Measurements from ENCODE around the gene LZTS3. TPM values are rescaled to one million over a fixed set of nuclear protein-coding genes. Genes with fewer than 3 reads are reported as not detected.

The LZTS3 gene
- total and polyA plus RNA-seq, 4 donors: 3.3 to 9.9 (median 8.0) TPM

DNA sequence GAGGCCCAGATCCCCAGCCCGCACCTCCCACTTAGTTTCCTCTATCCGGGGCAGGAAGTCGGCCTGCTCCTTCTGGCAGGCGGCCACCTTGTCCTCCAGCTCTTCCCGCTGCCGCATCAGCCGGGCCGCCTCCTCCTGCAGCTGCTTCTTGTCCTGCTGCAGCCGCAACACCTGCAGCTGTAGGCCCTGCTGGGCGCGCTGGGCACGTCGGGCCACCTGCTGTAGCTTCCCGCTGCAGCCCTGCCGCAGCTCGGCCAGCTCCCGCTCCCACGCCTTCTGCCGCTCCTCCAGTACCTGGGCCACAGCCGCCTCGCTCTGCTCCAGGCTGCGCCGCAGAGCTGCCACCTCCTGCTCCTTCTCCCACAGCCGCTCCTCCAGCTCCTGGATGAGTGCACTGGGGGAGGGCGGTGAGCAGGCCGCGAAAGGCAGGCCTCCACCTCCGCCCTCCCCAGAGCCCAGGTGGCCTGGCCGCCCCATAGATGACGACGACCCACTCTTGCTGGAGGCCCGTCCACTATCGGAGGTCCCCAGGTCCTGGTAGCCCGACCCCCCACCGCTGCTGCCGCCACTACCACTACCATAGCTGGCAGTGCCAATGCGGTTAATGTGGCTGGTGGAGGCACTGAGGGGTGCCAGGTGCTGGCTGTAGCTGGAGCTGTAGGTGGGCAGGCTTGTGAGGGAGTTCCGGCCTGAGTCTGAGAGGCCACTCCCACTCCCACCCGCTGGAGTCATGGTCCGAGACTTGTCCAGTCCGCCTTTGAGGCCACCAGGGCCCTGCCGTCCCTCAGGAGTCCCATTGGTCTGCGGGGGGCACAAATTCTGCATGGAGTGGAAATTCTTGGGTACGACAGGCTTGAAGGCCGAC, 7.6 kb downstream of the LZTS3 start:
- WGBS, 2 donors: 90 to 92% methylated on average over 44 to 45 of the region's 45 CpGs
- no peak for ATAC-seq (ENCODE audit: low FRiP score)
- no peaks in the 10 kb centered on the region for H3K27me3 ChIP-seq (ENCODE audit: control insufficient read depth in 1 of 2, insufficient read depth in 2 of 2, low read length in 1 of 2)
- intact Hi-C loops (cut with DNase I): no loop called here
- DNase-seq: peak; percentile 68 to 75
- no peak overlapping the region for H3K27ac ChIP-seq (ENCODE audit: low read depth in 1 of 2, low read length in 2 of 2)
- no peaks in the 10 kb centered on the region for H3K4me1 ChIP-seq (ENCODE audit: control insufficient read depth in 1 of 2, insufficient read depth in 2 of 2, low read length in 2 of 2)
- H3K36me3 ChIP-seq (ENCODE audit: control insufficient read depth in 1 of 2, insufficient read depth in 2 of 2, low read length in 1 of 2): no peaks in the 10 kb centered on the region
- no peak overlapping the region for H3K4me3 ChIP-seq (ENCODE audit: low read length in 2 of 2)
- no peaks in the 10 kb centered on the region for H3K9me3 ChIP-seq (ENCODE audit: control insufficient read depth, low read length)

DNA sequence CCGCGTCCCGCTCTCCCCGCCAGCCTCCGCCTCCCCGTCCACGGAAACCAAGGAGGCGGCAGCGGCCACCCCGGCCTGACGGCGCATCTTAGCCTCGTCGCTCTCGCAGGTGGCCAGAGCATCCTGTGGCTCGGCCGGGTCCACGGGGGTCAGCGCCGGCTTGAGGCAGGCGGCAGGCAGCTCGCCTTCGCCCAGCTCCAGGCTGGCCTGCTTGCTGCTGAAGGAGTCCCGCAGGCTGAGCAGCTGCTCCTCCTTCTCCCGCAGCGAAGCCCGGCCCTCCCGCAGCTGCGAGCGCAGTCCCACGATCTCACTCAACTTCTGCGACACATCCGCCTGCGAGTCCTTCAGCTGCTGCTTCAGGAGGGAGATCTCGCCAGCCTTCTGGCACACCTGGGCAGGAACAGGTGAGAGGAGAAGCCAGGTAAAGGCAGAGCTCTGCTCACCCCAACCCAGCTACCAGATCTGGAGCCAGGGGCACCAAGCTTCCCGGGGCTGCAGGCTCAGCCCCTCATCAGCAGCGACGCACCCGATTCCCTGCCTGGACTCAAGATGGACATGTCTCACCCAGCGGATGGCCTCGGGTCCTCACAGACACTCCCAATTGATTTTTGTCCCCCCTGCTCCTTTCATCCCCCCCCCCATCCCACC, 8.5 kb downstream of the LZTS3 start:
- 86% methylated on average over 39 to 41 of the region's 41 CpGs for WGBS, 2 donors

DNA sequence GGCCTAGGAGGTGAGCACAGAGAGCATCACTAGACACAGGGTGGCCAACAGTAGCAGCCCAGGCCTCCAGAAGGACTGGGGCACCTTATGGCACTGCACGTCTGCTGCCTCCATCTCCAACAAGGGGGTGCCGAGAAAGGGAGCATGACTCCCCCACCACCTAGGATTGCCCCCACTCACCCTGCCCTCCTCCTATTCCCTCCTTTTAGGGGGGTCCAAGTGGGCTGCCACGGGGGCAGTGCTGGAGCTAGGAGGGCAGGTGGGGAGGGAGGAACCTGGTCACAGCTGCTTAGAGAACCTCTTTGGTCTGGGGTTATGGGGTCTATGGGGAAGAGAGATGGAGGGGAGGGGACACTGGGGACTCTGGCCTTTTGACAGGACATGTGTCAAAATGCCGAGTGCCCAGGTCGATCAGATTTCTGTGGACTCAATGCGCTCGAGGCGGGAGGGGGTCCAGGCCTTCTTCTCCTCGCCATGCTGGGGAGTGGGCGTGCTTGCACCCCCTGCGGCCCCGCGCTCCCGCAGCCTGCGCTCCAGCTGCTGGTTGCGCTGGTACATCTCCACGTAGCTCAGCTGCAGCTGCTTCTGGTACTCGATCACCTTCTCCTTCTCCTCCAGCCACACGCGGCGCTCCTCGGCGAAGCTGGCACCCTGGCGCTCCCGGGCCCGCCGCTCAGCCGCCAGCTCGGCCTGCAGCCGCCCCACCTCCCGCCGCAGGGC, 9.1 kb downstream of the LZTS3 start:
- no peak overlapping the region for H3K4me3 ChIP-seq (ENCODE audit: low read length in 2 of 2)
- 85 to 87% methylated on average over 31 to 32 of the region's 32 CpGs for WGBS, 2 donors
- ATAC-seq (ENCODE audit: low FRiP score) (no peak), DNase-seq (peak in 1 of 2 donors; percentile 61)
- H3K27ac ChIP-seq (ENCODE audit: low read depth in 1 of 2, low read length in 2 of 2): no peak overlapping the region
- no peaks in the 10 kb centered on the region for H3K27me3 ChIP-seq (ENCODE audit: control insufficient read depth in 1 of 2, insufficient read depth in 2 of 2, low read length in 1 of 2)
- H3K9me3 ChIP-seq (ENCODE audit: control insufficient read depth, low read length): no peaks in the 10 kb centered on the region
- intact Hi-C loops (cut with DNase I): no loop called here
- H3K4me1 ChIP-seq (ENCODE audit: control insufficient read depth in 1 of 2, insufficient read depth in 2 of 2, low read length in 2 of 2): no peaks in the 10 kb centered on the region
- H3K36me3 ChIP-seq (ENCODE audit: control insufficient read depth in 1 of 2, insufficient read depth in 2 of 2, low read length in 1 of 2): no peaks in the 10 kb centered on the region

More for the DNA sequence above, 8.5 kb downstream of the LZTS3 start:
- Histone ChIP-seq H3K4me3 (ENCODE audit: low read length in 2 of 2) (no peak overlapping the region), H3K4me1 (ENCODE audit: control insufficient read depth in 1 of 2, insufficient read depth in 2 of 2, low read length in 2 of 2) (no peaks in the 10 kb centered on the region), H3K36me3 (ENCODE audit: control insufficient read depth in 1 of 2, insufficient read depth in 2 of 2, low read length in 1 of 2) (no peaks in the 10 kb centered on the region), H3K27me3 (ENCODE audit: control insufficient read depth in 1 of 2, insufficient read depth in 2 of 2, low read length in 1 of 2) (no peaks in the 10 kb centered on the region), H3K27ac (ENCODE audit: low read depth in 1 of 2, low read length in 2 of 2) (no peak overlapping the region), H3K9me3 (ENCODE audit: control insufficient read depth, low read length) (no peaks in the 10 kb centered on the region)
- DNase-seq (peak; percentile 47 to 62), ATAC-seq (ENCODE audit: low FRiP score) (no peak)
- intact Hi-C loops (cut with DNase I): no loop called here

DNA sequence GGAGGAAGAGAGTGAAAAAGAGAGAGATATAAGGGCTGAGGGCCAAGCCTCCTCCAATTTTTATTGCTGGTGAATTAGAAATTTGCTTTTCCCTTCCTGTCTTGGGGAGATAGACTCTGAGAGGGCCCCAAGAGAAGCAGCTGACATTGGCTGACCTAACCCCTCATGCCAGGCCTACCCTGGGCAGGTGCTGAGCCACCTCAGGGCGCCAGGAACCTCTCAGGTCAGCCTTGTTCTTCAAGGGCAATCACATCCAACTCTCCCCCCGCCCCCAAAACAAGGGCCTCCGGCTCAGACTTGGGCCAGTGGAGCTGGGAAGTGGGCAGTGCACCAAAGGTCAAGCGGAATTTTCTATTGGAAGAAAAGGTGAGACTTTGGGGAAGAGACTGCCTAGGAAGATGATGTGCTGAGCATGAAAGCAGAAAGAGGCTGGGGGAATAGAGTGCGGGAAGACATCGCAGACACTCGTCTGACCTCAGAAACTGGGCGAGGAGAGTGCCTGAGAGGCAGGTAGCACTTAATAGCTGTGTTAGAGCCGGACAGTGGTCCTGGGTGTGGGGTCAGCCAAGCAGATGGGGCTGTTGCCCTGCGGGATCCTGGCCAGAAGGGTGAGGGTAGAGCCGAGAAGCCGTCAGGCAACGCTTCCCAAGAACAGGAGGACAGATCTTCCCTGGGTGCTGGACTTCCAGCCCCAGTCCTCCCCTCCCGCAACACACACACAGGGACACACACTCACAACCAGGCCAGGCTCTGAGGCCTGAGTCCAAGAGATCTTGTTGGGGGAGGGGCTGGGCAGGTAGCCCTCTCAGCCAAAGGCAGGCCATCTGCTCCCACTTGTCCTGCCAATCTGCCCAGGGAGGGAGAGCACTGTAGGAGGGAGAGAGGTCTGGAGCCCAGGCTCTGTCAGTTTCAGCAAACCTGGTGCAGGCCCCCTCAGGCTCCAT, 10.0 kb downstream of the LZTS3 start:
- H3K4me3 ChIP-seq (ENCODE audit: low read length in 2 of 2): no peak overlapping the region
- ATAC-seq (ENCODE audit: low FRiP score) (no peak), DNase-seq (peak in 1 of 2 donors; percentile 69)
- H3K36me3 ChIP-seq (ENCODE audit: control insufficient read depth in 1 of 2, insufficient read depth in 2 of 2, low read length in 1 of 2): no peaks in the 10 kb centered on the region
- intact Hi-C loops (cut with DNase I): no loop called here
- no peaks in the 10 kb centered on the region for H3K27me3 ChIP-seq (ENCODE audit: control insufficient read depth in 1 of 2, insufficient read depth in 2 of 2, low read length in 1 of 2)
- H3K9me3 ChIP-seq (ENCODE audit: control insufficient read depth, low read length): no peaks in the 10 kb centered on the region
- no peak overlapping the region for H3K27ac ChIP-seq (ENCODE audit: low read depth in 1 of 2, low read length in 2 of 2)
- 85 to 87% methylated on average over 14 of the region's 14 CpGs for WGBS, 2 donors
- H3K4me1 ChIP-seq (ENCODE audit: control insufficient read depth in 1 of 2, insufficient read depth in 2 of 2, low read length in 2 of 2): no peaks in the 10 kb centered on the region

DNA sequence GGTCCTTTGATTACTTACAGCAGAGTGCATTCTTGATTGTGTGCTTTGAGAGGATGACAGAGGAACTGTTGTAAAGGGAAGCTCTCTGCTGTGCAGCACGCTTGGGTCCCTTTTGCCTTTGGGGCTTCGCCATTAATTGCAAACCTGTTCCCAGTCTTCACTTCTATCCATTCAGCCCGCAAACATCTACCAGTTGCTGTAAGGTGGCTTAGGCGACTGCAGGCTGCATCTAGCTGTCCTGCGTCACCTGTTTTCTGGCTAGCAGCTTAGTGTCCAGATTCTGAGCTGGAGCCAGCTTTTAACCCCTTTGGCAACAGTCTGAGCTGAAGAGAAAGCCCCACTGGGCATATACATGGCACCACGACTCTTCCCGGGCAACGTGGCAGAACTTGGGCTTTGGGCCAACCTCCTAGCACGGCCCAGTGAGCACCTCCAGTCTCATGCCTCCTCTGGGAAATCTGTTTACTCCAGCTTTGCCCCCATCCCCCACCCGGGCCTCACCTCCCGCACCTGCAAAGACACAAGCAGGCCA, 11.2 kb downstream of the LZTS3 start:
- H3K9me3 ChIP-seq (ENCODE audit: control insufficient read depth, low read length): no peaks in the 10 kb centered on the region
- peak in 1 of 2 donors; percentile 64 for DNase-seq
- H3K27me3 ChIP-seq (ENCODE audit: control insufficient read depth in 1 of 2, insufficient read depth in 2 of 2, low read length in 1 of 2): no peaks in the 10 kb centered on the region
- intact Hi-C loops (cut with DNase I): no loop called here
- no peaks in the 10 kb centered on the region for H3K36me3 ChIP-seq (ENCODE audit: control insufficient read depth in 1 of 2, insufficient read depth in 2 of 2, low read length in 1 of 2)
- ATAC-seq (ENCODE audit: low FRiP score): no peak
- H3K27ac ChIP-seq (ENCODE audit: low read depth in 1 of 2, low read length in 2 of 2): no peak overlapping the region
- H3K4me3 ChIP-seq (ENCODE audit: low read length in 2 of 2): no peak overlapping the region
- H3K4me1 ChIP-seq (ENCODE audit: control insufficient read depth in 1 of 2, insufficient read depth in 2 of 2, low read length in 2 of 2): no peaks in the 10 kb centered on the region
- WGBS, 2 donors: 46 to 48% methylated on average over 11 of the region's 11 CpGs

DNA sequence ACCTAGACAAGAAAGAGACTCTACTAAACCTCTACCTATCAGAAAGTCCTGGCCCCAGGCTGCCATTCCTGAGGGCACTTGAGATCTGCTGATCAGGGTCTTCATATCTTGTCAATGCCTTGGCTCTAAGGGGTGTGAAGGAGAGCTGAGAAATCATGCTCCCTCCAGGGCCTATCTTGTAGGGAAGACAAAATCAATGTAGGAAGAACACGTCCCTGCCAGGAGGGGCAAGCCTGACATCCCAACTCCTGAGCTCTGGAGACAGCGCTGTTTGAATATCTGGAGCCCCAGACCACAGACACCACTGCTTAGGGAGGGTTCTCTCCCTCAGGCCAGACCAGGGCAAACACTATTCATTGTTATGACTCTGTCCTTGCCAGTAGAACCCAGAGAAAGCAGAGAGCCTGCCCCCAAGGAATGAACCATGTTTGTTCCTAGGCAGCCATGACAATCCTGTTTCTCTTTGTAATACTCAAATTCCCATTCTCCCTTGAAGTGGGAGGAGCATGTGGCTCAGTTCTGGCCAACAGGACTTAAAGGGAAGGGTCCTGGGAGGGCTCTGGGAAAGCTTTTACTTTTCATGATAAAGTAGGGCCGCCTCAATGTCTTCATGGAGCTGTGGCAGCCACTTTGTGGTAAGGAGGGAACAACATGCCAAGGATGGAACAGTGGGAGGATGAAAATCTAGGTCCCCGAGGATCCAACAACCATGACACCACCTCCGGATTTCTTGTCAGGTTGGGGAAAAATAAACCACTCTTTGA, 11.9 kb downstream of the LZTS3 start:
- 69 to 70% methylated on average over 5 of the region's 5 CpGs for WGBS, 2 donors
- H3K27ac ChIP-seq (ENCODE audit: low read depth in 1 of 2, low read length in 2 of 2): no peak overlapping the region
- H3K4me3 ChIP-seq (ENCODE audit: low read length in 2 of 2): no peak overlapping the region
- intact Hi-C loops (cut with DNase I): no loop called here
- no peaks in the 10 kb centered on the region for H3K9me3 ChIP-seq (ENCODE audit: control insufficient read depth, low read length)
- no peaks in the 10 kb centered on the region for H3K36me3 ChIP-seq (ENCODE audit: control insufficient read depth in 1 of 2, insufficient read depth in 2 of 2, low read length in 1 of 2)
- no peaks in the 10 kb centered on the region for H3K27me3 ChIP-seq (ENCODE audit: control insufficient read depth in 1 of 2, insufficient read depth in 2 of 2, low read length in 1 of 2)
- DNase-seq (peak in 1 of 2 donors; percentile 31), ATAC-seq (ENCODE audit: low FRiP score) (no peak)
- no peaks in the 10 kb centered on the region for H3K4me1 ChIP-seq (ENCODE audit: control insufficient read depth in 1 of 2, insufficient read depth in 2 of 2, low read length in 2 of 2)

DNA sequence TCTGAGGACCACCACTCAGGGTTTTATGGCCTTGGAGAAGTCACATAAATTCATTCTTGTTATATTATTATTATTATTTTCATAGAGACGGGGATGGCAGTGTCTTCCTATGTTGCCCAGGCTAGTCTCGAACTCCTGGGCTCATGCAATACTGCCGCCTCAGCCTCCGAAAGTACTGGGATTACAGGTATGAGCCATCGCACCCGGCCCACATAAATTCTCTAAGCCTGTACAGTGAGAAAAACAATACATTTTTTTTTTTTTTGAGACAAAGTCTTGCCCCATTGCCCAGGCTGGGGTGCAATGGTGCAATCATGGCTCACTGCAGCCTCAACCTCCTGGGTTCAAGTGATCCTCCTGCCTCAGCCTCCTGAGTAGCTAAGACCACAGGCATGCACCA, 12.9 kb downstream of the LZTS3 start:
- H3K9me3 ChIP-seq (ENCODE audit: control insufficient read depth, low read length): no peaks in the 10 kb centered on the region
- ATAC-seq (ENCODE audit: low FRiP score) (no peak), DNase-seq (peak in 1 of 2 donors; percentile 27)
- intact Hi-C loops (cut with DNase I): no loop called here
- no peak overlapping the region for H3K4me3 ChIP-seq (ENCODE audit: low read length in 2 of 2)
- H3K27me3 ChIP-seq (ENCODE audit: control insufficient read depth in 1 of 2, insufficient read depth in 2 of 2, low read length in 1 of 2): no peaks in the 10 kb centered on the region
- 94 to 96% methylated on average over 6 of the region's 6 CpGs for whole genome bisulfite sequencing, 2 donors
- no peaks in the 10 kb centered on the region for H3K4me1 ChIP-seq (ENCODE audit: control insufficient read depth in 1 of 2, insufficient read depth in 2 of 2, low read length in 2 of 2)
- H3K36me3 ChIP-seq (ENCODE audit: control insufficient read depth in 1 of 2, insufficient read depth in 2 of 2, low read length in 1 of 2): no peaks in the 10 kb centered on the region
- H3K27ac ChIP-seq (ENCODE audit: low read depth in 1 of 2, low read length in 2 of 2): no peak overlapping the region

Measured in aorta (tissue), 5 donors.